Astrocyte (in vitro differentiated cells and primary cell): ENCODE data around the gene IL24. TPM values are rescaled to one million over a fixed set of nuclear protein-coding genes. Genes with fewer than 3 reads are reported as not detected.

Source experiments
- DNase-seq: peaks from one replicate; pipeline ENCODE4 v3.0.0-alpha.2; 2010; ENCODE audit warnings: low read depth
- FAIRE-seq: peaks from 2 replicates; lab custom pipeline; 2011; peaks lifted over from hg19 to GRCh38; lab: Jason Lieb, UNC
- H2AFZ ChIP-seq: 2 replicates; pipeline ENCODE4 v1.6.0; 2012; ENCODE audit warnings: low read depth, low read length, inconsistent platforms
- H3K27ac ChIP-seq: 2 replicates; pipeline ENCODE4 v1.5.1; 2011; ENCODE audit warnings: low read depth, low read length, inconsistent platforms
- H3K27me3 ChIP-seq: 2 replicates; pipeline ENCODE4 v1.6.0; 2011; ENCODE audit warnings: low read length, inconsistent platforms; ENCODE audit not compliant: insufficient read depth
- H3K36me3 ChIP-seq: 2 replicates; pipeline ENCODE4 v1.5.1; 2011; ENCODE audit warnings: low read length, inconsistent platforms; ENCODE audit not compliant: insufficient read depth
- H3K4me1 ChIP-seq: 2 replicates; pipeline ENCODE4 v1.5.1; 2011; ENCODE audit warnings: low read length, inconsistent platforms; ENCODE audit not compliant: insufficient read depth
- H3K4me2 ChIP-seq: 2 replicates; pipeline ENCODE4 v1.6.0; 2012; ENCODE audit warnings: low read length, inconsistent platforms
- H3K4me3 ChIP-seq: 2 replicates; pipeline ENCODE4 v1.5.1; 2011; ENCODE audit warnings: low read depth, mild to moderate bottlenecking, low read length, inconsistent platforms; ENCODE audit not compliant: insufficient read depth
- H3K79me2 ChIP-seq: 2 replicates; pipeline ENCODE4 v1.6.0; 2012; ENCODE audit warnings: mild to moderate bottlenecking, low read length, inconsistent platforms; ENCODE audit not compliant: insufficient read depth
- H3K9ac ChIP-seq: 2 replicates; pipeline ENCODE4 v1.6.0; 2012; ENCODE audit warnings: mild to moderate bottlenecking, low read length, inconsistent platforms
- H3K9me3 ChIP-seq: 2 replicates; pipeline ENCODE4 v1.5.1; 2012; ENCODE audit warnings: low read depth, mild to moderate bottlenecking, low read length, inconsistent platforms; ENCODE audit not compliant: insufficient read depth
- H4K20me1 ChIP-seq: 2 replicates; pipeline ENCODE4 v1.6.0; 2012; ENCODE audit warnings: low read length, inconsistent platforms; ENCODE audit not compliant: insufficient read depth
- H3K27ac Mint-ChIP-seq: one replicate; pipeline ENCODE4 v1.8.0; 2021; ENCODE audit warnings: mild to moderate bottlenecking, mixed read lengths; ENCODE audit not compliant: unreplicated experiment
- H3K27me3 Mint-ChIP-seq: one replicate; pipeline ENCODE4 v1.8.0; 2021; ENCODE audit warnings: low read depth, mixed read lengths; ENCODE audit not compliant: unreplicated experiment
- H3K36me3 Mint-ChIP-seq: one replicate; pipeline ENCODE4 v1.8.0; 2021; ENCODE audit warnings: low read depth, mixed read lengths; ENCODE audit not compliant: unreplicated experiment
- H3K4me1 Mint-ChIP-seq: one replicate; pipeline ENCODE4 v1.8.0; 2021; ENCODE audit warnings: low read depth, mixed read lengths; ENCODE audit not compliant: unreplicated experiment
- H3K4me3 Mint-ChIP-seq: one replicate; pipeline ENCODE4 v1.8.0; 2021; ENCODE audit warnings: mild to moderate bottlenecking, moderate library complexity, mixed read lengths; ENCODE audit not compliant: unreplicated experiment
- H3K9me3 Mint-ChIP-seq: one replicate; pipeline ENCODE4 v1.8.0; 2021; ENCODE audit warnings: mild to moderate bottlenecking, mixed read lengths; ENCODE audit not compliant: unreplicated experiment
- EZH2 ChIP-seq: IDR thresholded peaks from 2 replicates; pipeline ENCODE4 v1.6.1; 2012; ENCODE audit warnings: mild to moderate bottlenecking, low read length, inconsistent platforms; ENCODE audit not compliant: insufficient read depth
- total RNA-seq: library from RNA; stranded (reverse); gene quantifications from 2 replicates; pipeline ENCODE4 v1.2.1, GENCODE V29; 2021
- TF ChIP-seq, protein P1 (sequence below): IDR thresholded peaks from 2 replicates; pipeline ENCODE4 v1.5.1; 2011; ENCODE audit warnings: low read depth, mild to moderate bottlenecking, inconsistent platforms, low read length, moderate library complexity; ENCODE audit not compliant: insufficient read depth

Gene IL24
- total RNA-seq, 1 donor from 2014 or later = not detected

DNA sequence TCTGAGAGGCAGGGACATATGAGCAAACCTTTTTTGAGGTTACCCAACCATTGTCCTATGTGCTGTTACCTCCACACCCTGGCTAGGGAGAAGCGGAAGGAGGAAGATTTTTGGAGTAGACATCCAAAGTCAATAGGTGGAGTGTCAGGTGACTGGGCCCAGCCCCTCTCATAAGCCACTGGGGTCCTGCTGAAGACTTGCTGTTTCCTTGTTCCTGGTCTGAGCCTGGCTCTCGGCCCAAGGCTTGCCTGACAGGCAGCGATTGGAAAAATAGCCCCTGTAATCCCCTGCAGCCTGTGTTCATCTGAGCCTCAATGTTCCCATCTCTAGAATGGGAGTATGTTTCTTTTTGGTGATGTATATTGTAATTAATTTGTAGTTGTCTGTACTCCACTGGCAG, 55.9 kb downstream of the IL24 start:
- no peak overlapping the region for H2AFZ ChIP-seq
- Mint-ChIP-seq H3K9me3 (no peaks in the 10 kb centered on the region), H3K27me3 (peaks cover 47% of the 10 kb centered on the region), H3K36me3 (no peaks in the 10 kb centered on the region), H3K27ac (no peak overlapping the region), H3K4me1 (peaks cover 5% of the 10 kb centered on the region), H3K4me3 (no peak overlapping the region)
- H4K20me1 ChIP-seq = no peaks in the 10 kb centered on the region
- FAIRE-seq = no peak
- no peak overlapping the region for H3K9ac ChIP-seq
- no peaks in the 10 kb centered on the region for H3K79me2 ChIP-seq
- no peaks in the 10 kb centered on the region for H3K9me3 ChIP-seq
- no peak overlapping the region for H3K27ac ChIP-seq
- no peaks in the 10 kb centered on the region for H3K36me3 ChIP-seq
- no peak for TF ChIP-seq EZH2
- TF ChIP-seq, protein P1, sequence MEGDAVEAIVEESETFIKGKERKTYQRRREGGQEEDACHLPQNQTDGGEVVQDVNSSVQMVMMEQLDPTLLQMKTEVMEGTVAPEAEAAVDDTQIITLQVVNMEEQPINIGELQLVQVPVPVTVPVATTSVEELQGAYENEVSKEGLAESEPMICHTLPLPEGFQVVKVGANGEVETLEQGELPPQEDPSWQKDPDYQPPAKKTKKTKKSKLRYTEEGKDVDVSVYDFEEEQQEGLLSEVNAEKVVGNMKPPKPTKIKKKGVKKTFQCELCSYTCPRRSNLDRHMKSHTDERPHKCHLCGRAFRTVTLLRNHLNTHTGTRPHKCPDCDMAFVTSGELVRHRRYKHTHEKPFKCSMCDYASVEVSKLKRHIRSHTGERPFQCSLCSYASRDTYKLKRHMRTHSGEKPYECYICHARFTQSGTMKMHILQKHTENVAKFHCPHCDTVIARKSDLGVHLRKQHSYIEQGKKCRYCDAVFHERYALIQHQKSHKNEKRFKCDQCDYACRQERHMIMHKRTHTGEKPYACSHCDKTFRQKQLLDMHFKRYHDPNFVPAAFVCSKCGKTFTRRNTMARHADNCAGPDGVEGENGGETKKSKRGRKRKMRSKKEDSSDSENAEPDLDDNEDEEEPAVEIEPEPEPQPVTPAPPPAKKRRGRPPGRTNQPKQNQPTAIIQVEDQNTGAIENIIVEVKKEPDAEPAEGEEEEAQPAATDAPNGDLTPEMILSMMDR = no peak
- H3K4me3 ChIP-seq = no peak overlapping the region
- peaks cover 5% of the 10 kb centered on the region for H3K27me3 ChIP-seq
- DNase-seq = no peak
- H3K4me1 ChIP-seq = no peaks in the 10 kb centered on the region
- no peak overlapping the region for H3K4me2 ChIP-seq

DNA sequence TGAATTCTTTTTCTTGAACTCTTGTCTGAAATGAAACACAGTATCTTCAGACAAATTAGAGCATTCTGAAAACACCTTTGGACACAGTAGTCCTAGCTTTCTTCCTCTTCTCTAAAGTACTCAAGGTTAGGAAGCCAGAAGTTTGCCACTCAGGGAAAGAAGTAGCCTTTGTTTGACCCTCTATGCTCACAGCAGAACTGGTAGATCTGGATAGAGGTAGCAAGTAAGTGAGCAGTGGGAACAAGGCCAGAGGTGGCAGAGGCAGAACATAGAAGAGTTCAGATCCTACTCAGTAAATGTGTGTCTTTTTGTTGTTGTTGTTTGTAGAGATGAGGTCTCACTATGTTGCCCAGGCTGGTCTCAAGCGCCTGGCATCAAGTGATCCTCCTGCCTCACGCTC, 56.4 kb downstream of the IL24 start:
- TF ChIP-seq, protein P1 = no peak
- TF ChIP-seq EZH2 = no peak
- no peak overlapping the region for H3K4me2 ChIP-seq
- no peak overlapping the region for H3K4me3 ChIP-seq
- FAIRE-seq = no peak
- peaks cover 5% of the 10 kb centered on the region for H3K27me3 ChIP-seq
- no peak overlapping the region for H3K27ac ChIP-seq
- peaks cover 5% of the 10 kb centered on the region for H3K4me1 Mint-ChIP-seq
- DNase-seq = no peak
- H3K36me3 ChIP-seq = no peaks in the 10 kb centered on the region
- no peaks in the 10 kb centered on the region for H3K9me3 Mint-ChIP-seq
- H4K20me1 ChIP-seq = no peaks in the 10 kb centered on the region
- no peaks in the 10 kb centered on the region for H3K4me1 ChIP-seq
- no peaks in the 10 kb centered on the region for H3K36me3 Mint-ChIP-seq
- H3K79me2 ChIP-seq = no peaks in the 10 kb centered on the region
- H2AFZ ChIP-seq = no peak overlapping the region
- H3K4me3 Mint-ChIP-seq = no peak overlapping the region
- no peak overlapping the region for H3K27ac Mint-ChIP-seq
- H3K9me3 ChIP-seq = no peaks in the 10 kb centered on the region
- H3K9ac ChIP-seq = no peak overlapping the region
- H3K27me3 Mint-ChIP-seq = peaks cover 48% of the 10 kb centered on the region

Other genes starting within 250 kb of the IL24 start
- 104 and 108 TPM in 2 replicates for gene MAPKAPK2, start 212.5 kb upstream of the IL24 start, total RNA-seq
- 0.23 TPM in 1 of 2 replicates, not detected in the other for gene IL19, start 126.7 kb upstream of the IL24 start, total RNA-seq
- not detected in 2 replicates for gene IL10, start 124.9 kb upstream of the IL24 start, total RNA-seq
- gene IL20, start 31.8 kb upstream of the IL24 start, total RNA-seq = not detected in 2 replicates
- gene FCMR, start 24.5 kb downstream of the IL24 start, total RNA-seq = 0.55 and 0.73 TPM in 2 replicates
- gene PIGR, start 49.0 kb downstream of the IL24 start, total RNA-seq = not detected in 2 replicates
- gene FCAMR, start 73.0 kb downstream of the IL24 start, total RNA-seq = not detected in 2 replicates
- gene C1orf116, start 135.3 kb downstream of the IL24 start, total RNA-seq = 0.14 and 0.86 TPM in 2 replicates
- 13.4 and 14.8 TPM in 2 replicates for gene YOD1, start 153.8 kb downstream of the IL24 start, total RNA-seq
- gene PFKFB2, start 155.8 kb downstream of the IL24 start, total RNA-seq = 6.2 and 6.9 TPM in 2 replicates
- 0.25 and 0.36 TPM in 2 replicates for gene C4BPB, start 191.4 kb downstream of the IL24 start, total RNA-seq
- gene C4BPA, start 206.8 kb downstream of the IL24 start, total RNA-seq = not detected in 2 replicates